Measurements from ENCODE around the gene PRRX2. TPM values are rescaled to one million over a fixed set of nuclear protein-coding genes. Genes with fewer than 3 reads are reported as not detected.

The PRRX2 gene
- not detected for polyA plus RNA-seq (2013)

- H3K9me3 ChIP-seq (ENCODE audit: control extremely low read depth in 1 of 5, control insufficient read depth in 4 of 5, insufficient read depth in 2 of 5, low read depth in 1 of 5, low read length in 4 of 5) = no peaks in the 10 kb centered on the region
- ChIA-PET POLR2A (interaction anchor here (0.7 kb wide), 1 partner anchor 14 kb away, joined by 3 read pairs; no protein-coding TSS in a partner anchor), CTCF (interaction anchor here (1.0 kb wide), 1 partner anchor 31 kb away, joined by 3 read pairs; no protein-coding TSS in a partner anchor)
- DNase-seq = peak; percentile 25 to 65 (median 56)
- peaks cover 0 to 78% (median 19%) of the 10 kb centered on the region in 5 experiments for H3K27me3 ChIP-seq (replicated peaks in 2 of 5; ENCODE audit: control insufficient read depth in 4 of 5, insufficient read depth in 5 of 5, low read length in 4 of 5)
- peaks cover 0 to 11% (median 6%) of the 10 kb centered on the region in 4 experiments for H3K4me1 ChIP-seq (ENCODE audit: control extremely low read depth in 1 of 4, control insufficient read depth in 4 of 4, insufficient read depth in 4 of 4, low read length in 3 of 4)
- H3K4me3 ChIP-seq (ENCODE audit: control insufficient read depth in 1 of 7, extremely low read depth in 1 of 7, insufficient read depth in 4 of 7, low read depth in 2 of 7, low read length in 6 of 7) = peak within 1 kb of the TSS in 5 of 7 experiments; percentile 17 to 71 (median 33)
- H3K36me3 ChIP-seq (ENCODE audit: control insufficient read depth in 4 of 4, insufficient read depth in 4 of 4, low read length in 3 of 4) = no peaks in the 10 kb centered on the region
- no peak within 1 kb of the TSS for H3K27ac ChIP-seq (ENCODE audit: insufficient read depth in 1 of 2, low read depth in 1 of 2, low read length in 2 of 2, poor library complexity in 1 of 2, severe bottlenecking in 2 of 2)
- 0% methylated on average over 20 of the region's 37 CpGs for WGBS (ENCODE audit: insufficient coverage)
Measured at GRCh38 chr9:129665389-129665775, at the start of gene PRRX2. PRRX2 (plus strand) TSS chr9:129665647; CDS start chr9:129665868, 221 bp downstream.

DNA sequence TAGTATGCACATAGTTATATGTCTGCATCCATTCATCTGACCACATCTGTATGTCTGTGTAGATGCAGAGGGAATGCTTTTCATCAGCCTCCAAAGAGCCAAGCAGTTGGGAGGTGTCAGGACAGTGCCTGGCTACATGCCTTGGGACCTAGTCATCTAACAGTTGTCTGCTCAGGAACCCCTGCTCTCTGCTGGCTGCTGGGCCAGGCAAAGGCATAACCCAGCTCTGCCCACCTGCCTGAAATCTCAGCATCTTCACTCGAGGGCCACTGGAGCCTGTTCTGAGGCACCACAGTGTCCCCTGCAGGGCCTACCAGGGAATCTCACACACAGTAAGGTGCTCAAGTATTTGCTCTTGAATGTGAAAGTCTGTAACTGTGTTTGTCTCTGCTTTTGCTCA lies 48.3 kb upstream of the PRRX2 start:
- CTCF ChIA-PET = interaction anchor here (1.4 to 1.6 kb wide), 2 partner anchors 8 to 477 kb away, joined by 5 to 6 read pairs; partner anchors contain the start of gene NTMT1
- Histone ChIP-seq H3K27me3 (replicated peaks in 2 of 5; ENCODE audit: control insufficient read depth in 4 of 5, insufficient read depth in 5 of 5, low read length in 4 of 5) (peaks cover 0 to 4% (median 3%) of the 10 kb centered on the region in 5 experiments), H3K4me3 (ENCODE audit: control insufficient read depth in 1 of 7, extremely low read depth in 1 of 7, insufficient read depth in 4 of 7, low read depth in 2 of 7, low read length in 6 of 7) (no peak overlapping the region), H3K36me3 (ENCODE audit: control insufficient read depth in 4 of 4, insufficient read depth in 4 of 4, low read length in 3 of 4) (no peaks in the 10 kb centered on the region), H3K27ac (ENCODE audit: insufficient read depth in 1 of 2, low read depth in 1 of 2, low read length in 2 of 2, poor library complexity in 1 of 2, severe bottlenecking in 2 of 2) (no peak overlapping the region), H3K4me1 (ENCODE audit: control extremely low read depth in 1 of 4, control insufficient read depth in 4 of 4, insufficient read depth in 4 of 4, low read length in 3 of 4) (peaks cover 0 to 21% (median 18%) of the 10 kb centered on the region in 4 experiments), H3K9me3 (ENCODE audit: control extremely low read depth in 1 of 5, control insufficient read depth in 4 of 5, insufficient read depth in 2 of 5, low read depth in 1 of 5, low read length in 4 of 5) (no peaks in the 10 kb centered on the region)
- peak in 1 of 3 donors; percentile 33 for DNase-seq
- POLR2A ChIA-PET = no interaction called here
- no CpG with 5 or more reads among the region's 1 CpG for WGBS (ENCODE audit: insufficient coverage)

- WGBS (ENCODE audit: insufficient coverage) = under 1% methylated on average over 71 of the region's 82 CpGs
- no peak overlapping the region for H3K27ac ChIP-seq (ENCODE audit: insufficient read depth in 1 of 2, low read depth in 1 of 2, low read length in 2 of 2, poor library complexity in 1 of 2, severe bottlenecking in 2 of 2)
- H3K27me3 ChIP-seq (replicated peaks in 2 of 5; ENCODE audit: control insufficient read depth in 4 of 5, insufficient read depth in 5 of 5, low read length in 4 of 5) = peaks cover 0 to 4% (median 3%) of the 10 kb centered on the region in 5 experiments
- H3K36me3 ChIP-seq (ENCODE audit: control insufficient read depth in 4 of 4, insufficient read depth in 4 of 4, low read length in 3 of 4) = no peaks in the 10 kb centered on the region
- H3K4me1 ChIP-seq (ENCODE audit: control extremely low read depth in 1 of 4, control insufficient read depth in 4 of 4, insufficient read depth in 4 of 4, low read length in 3 of 4) = peaks cover 8 to 28% (median 25%) of the 10 kb centered on the region in 4 experiments
- H3K9me3 ChIP-seq (ENCODE audit: control extremely low read depth in 1 of 5, control insufficient read depth in 4 of 5, insufficient read depth in 2 of 5, low read depth in 1 of 5, low read length in 4 of 5) = no peaks in the 10 kb centered on the region
- DNase-seq = peak in 2 of 3 donors; percentile 52 to 62
- ChIA-PET CTCF (interaction anchor here (0.6 to 7.1 kb wide), 7 partner anchors 7 to 493 kb away, joined by 3 to 76 read pairs (median 9); no protein-coding TSS in a partner anchor), POLR2A (interaction anchor here (0.6 to 1.2 kb wide), 4 partner anchors 299 to 478 kb away, joined by 3 to 4 read pairs (median 3); partner anchors contain the start of gene IER5L)
- peak overlapping the region; percentile 34 to 75 (median 63) for H3K4me3 ChIP-seq (ENCODE audit: control insufficient read depth in 1 of 7, extremely low read depth in 1 of 7, insufficient read depth in 4 of 7, low read depth in 2 of 7, low read length in 6 of 7)
Measured at GRCh38 chr9:129619787-129620668, 45.4 kb upstream of the PRRX2 start.

DNA sequence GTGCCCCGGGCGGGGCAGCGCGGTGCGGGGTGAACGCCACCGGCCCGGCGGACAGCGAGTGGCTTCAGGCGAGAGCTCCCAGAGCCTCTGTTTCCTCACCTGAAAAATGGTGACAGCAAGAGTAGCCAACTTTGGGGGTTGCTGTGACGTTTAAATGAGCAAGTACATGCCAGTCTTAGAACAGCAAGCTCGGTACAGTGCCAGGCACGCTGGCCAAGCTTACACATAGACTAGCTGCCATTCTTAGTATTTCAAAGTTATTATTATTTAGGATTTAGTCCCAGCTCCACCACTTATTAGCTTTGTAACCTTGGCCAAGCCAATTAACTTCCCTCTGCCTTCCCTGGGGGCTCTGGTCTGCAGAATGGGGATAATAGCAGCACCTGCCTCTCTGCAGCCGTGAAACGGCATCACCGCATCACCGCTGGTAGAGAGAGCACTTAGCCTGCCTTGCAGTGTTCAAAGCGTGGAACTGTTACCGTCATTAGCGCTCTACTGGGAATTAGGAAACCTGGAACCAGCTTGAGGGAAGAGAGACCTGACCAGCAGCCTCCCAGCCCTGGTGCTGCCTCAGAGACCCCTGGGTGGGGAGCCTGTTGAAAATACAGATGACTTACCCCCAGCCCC lies 44.7 kb upstream of the PRRX2 start, which contains the start of gene C9orf50:
C9orf50 (minus strand) TSS at position 433 of the 627 bp plus-strand sequence. CDS start 527 bp downstream, outside the sequence.
- Histone ChIP-seq H3K27me3 (replicated peaks in 2 of 5; ENCODE audit: control insufficient read depth in 4 of 5, insufficient read depth in 5 of 5, low read length in 4 of 5) (peaks cover 0 to 4% (median 3%) of the 10 kb centered on the region in 5 experiments), H3K36me3 (ENCODE audit: control insufficient read depth in 4 of 4, insufficient read depth in 4 of 4, low read length in 3 of 4) (no peaks in the 10 kb centered on the region), H3K9me3 (ENCODE audit: control extremely low read depth in 1 of 5, control insufficient read depth in 4 of 5, insufficient read depth in 2 of 5, low read depth in 1 of 5, low read length in 4 of 5) (no peaks in the 10 kb centered on the region), H3K27ac (ENCODE audit: insufficient read depth in 1 of 2, low read depth in 1 of 2, low read length in 2 of 2, poor library complexity in 1 of 2, severe bottlenecking in 2 of 2) (no peak within 1 kb of the TSS), H3K4me1 (ENCODE audit: control extremely low read depth in 1 of 4, control insufficient read depth in 4 of 4, insufficient read depth in 4 of 4, low read length in 3 of 4) (peaks cover 10 to 36% (median 33%) of the 10 kb centered on the region in 4 experiments), H3K4me3 (ENCODE audit: control insufficient read depth in 1 of 7, extremely low read depth in 1 of 7, insufficient read depth in 4 of 7, low read depth in 2 of 7, low read length in 6 of 7) (peak within 1 kb of the TSS; percentile 34 to 75 (median 63))
- DNase-seq = peak in 1 of 3 donors; percentile 21
- CTCF ChIA-PET = interaction anchor here (1.0 to 7.1 kb wide), 8 partner anchors 8 to 494 kb away, joined by 3 to 76 read pairs (median 7); no protein-coding TSS in a partner anchor
- POLR2A ChIA-PET = no interaction called here
- 34% methylated on average over 18 of the region's 21 CpGs for whole genome bisulfite sequencing (ENCODE audit: insufficient coverage)

GRCh38 chr9:129623331-129623730 lies 42.1 kb upstream of the PRRX2 start:
- 96% methylated on average over 6 of the region's 6 CpGs for WGBS (ENCODE audit: insufficient coverage)
- CTCF ChIA-PET = interaction anchor here (0.7 to 7.1 kb wide), 12 partner anchors 11 to 512 kb away, joined by 3 to 76 read pairs (median 9); no protein-coding TSS in a partner anchor
- no peak for DNase-seq
- Histone ChIP-seq H3K4me1 (ENCODE audit: control extremely low read depth in 1 of 4, control insufficient read depth in 4 of 4, insufficient read depth in 4 of 4, low read length in 3 of 4) (peaks cover 19 to 58% (median 50%) of the 10 kb centered on the region in 4 experiments), H3K9me3 (ENCODE audit: control extremely low read depth in 1 of 5, control insufficient read depth in 4 of 5, insufficient read depth in 2 of 5, low read depth in 1 of 5, low read length in 4 of 5) (no peaks in the 10 kb centered on the region), H3K27ac (ENCODE audit: insufficient read depth in 1 of 2, low read depth in 1 of 2, low read length in 2 of 2, poor library complexity in 1 of 2, severe bottlenecking in 2 of 2) (no peak overlapping the region), H3K4me3 (ENCODE audit: control insufficient read depth in 1 of 7, extremely low read depth in 1 of 7, insufficient read depth in 4 of 7, low read depth in 2 of 7, low read length in 6 of 7) (no peak overlapping the region), H3K36me3 (ENCODE audit: control insufficient read depth in 4 of 4, insufficient read depth in 4 of 4, low read length in 3 of 4) (peaks cover 0 to 8% (median under 1%) of the 10 kb centered on the region in 4 experiments), H3K27me3 (replicated peaks in 2 of 5; ENCODE audit: control insufficient read depth in 4 of 5, insufficient read depth in 5 of 5, low read length in 4 of 5) (peaks cover 0 to 4% (median 3%) of the 10 kb centered on the region in 5 experiments)
- POLR2A ChIA-PET = no interaction called here

DNA sequence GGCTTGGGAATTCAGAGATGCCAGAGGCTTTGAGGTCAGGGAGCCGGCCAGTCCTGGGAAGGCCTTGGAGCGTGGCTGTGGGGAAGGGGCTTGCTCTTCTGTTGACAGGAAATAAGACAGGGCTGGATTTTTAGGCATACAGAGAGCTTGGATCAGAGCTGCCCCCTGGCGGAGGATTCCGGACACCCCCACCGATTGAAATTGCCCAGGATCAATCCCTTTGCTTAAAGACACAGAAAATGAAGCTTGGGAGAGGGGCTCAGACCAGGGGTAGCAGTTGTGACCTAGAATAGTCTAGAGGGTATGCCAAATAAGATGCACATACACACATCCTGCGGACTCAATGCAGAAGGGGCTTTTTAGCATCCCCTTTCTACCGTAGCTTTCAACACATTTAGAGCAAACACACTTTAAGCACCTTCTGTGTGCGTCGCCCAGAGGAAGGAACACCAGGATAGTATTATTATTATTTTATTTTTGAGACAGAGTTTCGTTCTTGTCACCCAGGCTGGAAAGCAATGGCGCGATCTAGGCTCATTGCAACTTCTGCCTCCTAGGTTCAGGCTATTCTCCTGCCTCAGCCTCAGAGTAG lies 41.2 kb upstream of the PRRX2 start:
- Histone ChIP-seq H3K4me3 (ENCODE audit: control insufficient read depth in 1 of 7, extremely low read depth in 1 of 7, insufficient read depth in 4 of 7, low read depth in 2 of 7, low read length in 6 of 7) (peak overlapping the region in 2 of 7 experiments; percentile 84 to 86), H3K9me3 (ENCODE audit: control extremely low read depth in 1 of 5, control insufficient read depth in 4 of 5, insufficient read depth in 2 of 5, low read depth in 1 of 5, low read length in 4 of 5) (no peaks in the 10 kb centered on the region), H3K36me3 (ENCODE audit: control insufficient read depth in 4 of 4, insufficient read depth in 4 of 4, low read length in 3 of 4) (peaks cover 0 to 17% (median 3%) of the 10 kb centered on the region in 4 experiments), H3K27me3 (replicated peaks in 2 of 5; ENCODE audit: control insufficient read depth in 4 of 5, insufficient read depth in 5 of 5, low read length in 4 of 5) (peaks cover 0 to 4% (median 3%) of the 10 kb centered on the region in 5 experiments), H3K27ac (ENCODE audit: insufficient read depth in 1 of 2, low read depth in 1 of 2, low read length in 2 of 2, poor library complexity in 1 of 2, severe bottlenecking in 2 of 2) (no peak overlapping the region), H3K4me1 (ENCODE audit: control extremely low read depth in 1 of 4, control insufficient read depth in 4 of 4, insufficient read depth in 4 of 4, low read length in 3 of 4) (peaks cover 19 to 61% (median 50%) of the 10 kb centered on the region in 4 experiments)
- DNase-seq = peak; percentile 63 to 68 (median 65)
- ChIA-PET POLR2A (interaction anchor here (0.9 to 1.4 kb wide), 4 partner anchors 13 to 493 kb away, joined by 3 to 10 read pairs (median 6); no protein-coding TSS in a partner anchor), CTCF (interaction anchor here (0.8 to 7.1 kb wide), 21 partner anchors 11 to 512 kb away, joined by 3 to 76 read pairs (median 5); partner anchors contain the start of gene ASB6)
- WGBS (ENCODE audit: insufficient coverage) = 37% methylated on average over 8 of the region's 12 CpGs

All from common myeloid progenitor, CD34-positive (primary cell).